MM.1S (cell line): ENCODE results near the gene CDC42BPA.

ENCODE experiments used
- DNase-seq: peaks from one replicate; pipeline ENCODE4 v3.0.0-alpha.2; 2015
- H2AFZ ChIP-seq: fragments of 300-600 bp; sonication (generic); 2 replicates; pipeline ENCODE4 v1.6.0; 2016; ENCODE audit warnings: antibody characterized with exemption, low read length
- H3F3A ChIP-seq: fragments of 300-600 bp; sonication (generic); 2 replicates; pipeline ENCODE4 v1.6.1; 2016; ENCODE audit warnings: mild to moderate bottlenecking, antibody characterized with exemption, low read length, moderate library complexity, mixed read lengths; ENCODE audit not compliant: insufficient read depth
- H3K27ac ChIP-seq: fragments of 300-600 bp; sonication (generic); 2 replicates; pipeline ENCODE4 v1.5.1; 2016; ENCODE audit warnings: mild to moderate bottlenecking, low read length
- H3K27me3 ChIP-seq: fragments of 300-600 bp; sonication (generic); replicated peaks from 2 replicates; pipeline ENCODE4 v1.6.0; 2016; ENCODE audit warnings: low read length; ENCODE audit not compliant: insufficient read depth
- H3K36me3 ChIP-seq: fragments of 300-600 bp; sonication (generic); replicated peaks from 2 replicates; pipeline ENCODE4 v1.6.1; 2016; ENCODE audit warnings: mild to moderate bottlenecking, low read length, mixed read lengths; ENCODE audit not compliant: insufficient read depth
- H3K4me1 ChIP-seq: fragments of 300-600 bp; sonication (generic); 2 replicates; pipeline ENCODE4 v1.6.1; 2016; ENCODE audit warnings: low read length, mixed read lengths
- H3K4me2 ChIP-seq: fragments of 300-600 bp; sonication (generic); 2 replicates; pipeline ENCODE4 v1.6.0; 2016; ENCODE audit warnings: low read depth, low read length
- H3K4me3 ChIP-seq: fragments of 300-600 bp; sonication (generic); 2 replicates; pipeline ENCODE4 v1.5.1; 2016; ENCODE audit warnings: low read length, mixed read lengths
- H3K79me2 ChIP-seq: fragments of 300-600 bp; sonication (generic); 2 replicates; pipeline ENCODE4 v1.6.1; 2016; ENCODE audit warnings: mixed run types, low read length, mixed read lengths
- H3K9ac ChIP-seq: fragments of 300-600 bp; sonication (generic); 2 replicates; pipeline ENCODE4 v1.6.1; 2016; ENCODE audit warnings: low read length, mixed read lengths
- H3K9me2 ChIP-seq: fragments of 300-600 bp; sonication (generic); replicated peaks from 2 replicates; pipeline ENCODE4 v1.6.1; 2016; ENCODE audit warnings: mild to moderate bottlenecking, low read length, mixed read lengths; ENCODE audit not compliant: insufficient read depth
- H3K9me3 ChIP-seq: fragments of 300-600 bp; sonication (generic); replicated peaks from 2 replicates; pipeline ENCODE4 v1.6.1; 2016; ENCODE audit warnings: mild to moderate bottlenecking, low read length, mixed read lengths; ENCODE audit not compliant: insufficient read depth
- H4K20me1 ChIP-seq: fragments of 300-600 bp; sonication (generic); 2 replicates; pipeline ENCODE4 v1.6.1; 2016; ENCODE audit warnings: mild to moderate bottlenecking, low read length, moderate library complexity, mixed read lengths; ENCODE audit not compliant: insufficient read depth
- EZH2 ChIP-seq: fragments of 300-600 bp; sonication (generic); optimal IDR thresholded peaks from 2 replicates; pipeline ENCODE3; 2017; ENCODE audit warnings: low read depth, mild to moderate bottlenecking, antibody characterized with exemption, low read length, mixed read lengths
- EZH2phosphoT487 ChIP-seq: fragments of 300-600 bp; sonication (generic); IDR thresholded peaks from 2 replicates; pipeline ENCODE4 v1.6.1; 2018; ENCODE audit warnings: antibody characterized with exemption, low read length
- TF ChIP-seq, protein P1 (sequence below): fragments of 300-600 bp; sonication (generic); IDR thresholded peaks from 2 replicates; pipeline ENCODE4 v1.5.1; 2016; ENCODE audit warnings: antibody characterized with exemption, low read length, mixed read lengths

Gene CDC42BPA

GRCh38 chr1:227006226-227006796 is 312.0 kb downstream of the CDC42BPA start:
- no peak overlapping the region for H3K9ac ChIP-seq
- no peaks in the 10 kb centered on the region for H3K27me3 ChIP-seq
- H3K36me3 ChIP-seq = no peaks in the 10 kb centered on the region
- H2AFZ ChIP-seq = no peak overlapping the region
- H3K9me3 ChIP-seq = no peaks in the 10 kb centered on the region
- H4K20me1 ChIP-seq = no peaks in the 10 kb centered on the region
- no peak overlapping the region for H3K4me3 ChIP-seq
- no peaks in the 10 kb centered on the region for H3K79me2 ChIP-seq
- no peak for DNase-seq
- no peak overlapping the region for H3K4me2 ChIP-seq
- H3F3A ChIP-seq = no peaks in the 10 kb centered on the region
- H3K9me2 ChIP-seq = no peaks in the 10 kb centered on the region
- H3K27ac ChIP-seq = no peak overlapping the region
- TF ChIP-seq EZH2 = no peak
- TF ChIP-seq, protein P1, sequence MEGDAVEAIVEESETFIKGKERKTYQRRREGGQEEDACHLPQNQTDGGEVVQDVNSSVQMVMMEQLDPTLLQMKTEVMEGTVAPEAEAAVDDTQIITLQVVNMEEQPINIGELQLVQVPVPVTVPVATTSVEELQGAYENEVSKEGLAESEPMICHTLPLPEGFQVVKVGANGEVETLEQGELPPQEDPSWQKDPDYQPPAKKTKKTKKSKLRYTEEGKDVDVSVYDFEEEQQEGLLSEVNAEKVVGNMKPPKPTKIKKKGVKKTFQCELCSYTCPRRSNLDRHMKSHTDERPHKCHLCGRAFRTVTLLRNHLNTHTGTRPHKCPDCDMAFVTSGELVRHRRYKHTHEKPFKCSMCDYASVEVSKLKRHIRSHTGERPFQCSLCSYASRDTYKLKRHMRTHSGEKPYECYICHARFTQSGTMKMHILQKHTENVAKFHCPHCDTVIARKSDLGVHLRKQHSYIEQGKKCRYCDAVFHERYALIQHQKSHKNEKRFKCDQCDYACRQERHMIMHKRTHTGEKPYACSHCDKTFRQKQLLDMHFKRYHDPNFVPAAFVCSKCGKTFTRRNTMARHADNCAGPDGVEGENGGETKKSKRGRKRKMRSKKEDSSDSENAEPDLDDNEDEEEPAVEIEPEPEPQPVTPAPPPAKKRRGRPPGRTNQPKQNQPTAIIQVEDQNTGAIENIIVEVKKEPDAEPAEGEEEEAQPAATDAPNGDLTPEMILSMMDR = no peak
- no peak for TF ChIP-seq EZH2phosphoT487
- no peaks in the 10 kb centered on the region for H3K4me1 ChIP-seq

DNA sequence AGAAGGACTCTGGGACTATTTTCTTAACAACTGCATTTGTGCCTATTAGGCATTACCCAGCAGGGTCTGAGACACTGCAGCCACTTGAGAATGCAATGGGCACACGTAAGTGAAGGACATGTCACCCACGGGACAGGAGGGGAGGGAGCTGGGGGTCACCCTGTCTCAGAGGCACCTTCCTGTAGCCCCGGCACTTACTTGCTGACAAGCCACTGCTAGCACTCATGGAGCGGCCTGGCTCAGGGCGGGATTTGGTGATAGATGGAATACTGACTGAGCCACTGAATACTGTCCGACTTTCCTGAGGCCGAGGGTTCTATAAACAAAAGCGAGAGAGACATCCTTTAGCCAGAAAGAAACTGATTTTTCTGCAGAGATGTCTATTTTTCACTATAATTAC is 313.5 kb downstream of the CDC42BPA start:
- no peak overlapping the region for H3K4me3 ChIP-seq
- no peaks in the 10 kb centered on the region for H3F3A ChIP-seq
- H3K4me2 ChIP-seq = no peak overlapping the region
- no peak overlapping the region for H3K27ac ChIP-seq
- H3K9me2 ChIP-seq = no peaks in the 10 kb centered on the region
- H4K20me1 ChIP-seq = no peaks in the 10 kb centered on the region
- no peak for DNase-seq
- no peak overlapping the region for H2AFZ ChIP-seq
- H3K79me2 ChIP-seq = no peaks in the 10 kb centered on the region
- H3K4me1 ChIP-seq = no peaks in the 10 kb centered on the region
- H3K36me3 ChIP-seq = no peaks in the 10 kb centered on the region
- TF ChIP-seq EZH2phosphoT487 (no peak), EZH2 (no peak)
- TF ChIP-seq, protein P1 = no peak
- H3K27me3 ChIP-seq = no peaks in the 10 kb centered on the region
- H3K9ac ChIP-seq = no peak overlapping the region
- H3K9me3 ChIP-seq = no peaks in the 10 kb centered on the region

- Histone ChIP-seq H3K27ac (no peak overlapping the region), H2AFZ (no peak overlapping the region), H3F3A (no peaks in the 10 kb centered on the region), H3K9me2 (no peaks in the 10 kb centered on the region), H3K79me2 (no peaks in the 10 kb centered on the region), H3K4me1 (no peaks in the 10 kb centered on the region), H3K27me3 (no peaks in the 10 kb centered on the region), H3K9me3 (no peaks in the 10 kb centered on the region), H4K20me1 (no peaks in the 10 kb centered on the region), H3K4me2 (no peak overlapping the region), H3K9ac (no peak overlapping the region), H3K4me3 (no peak overlapping the region), H3K36me3 (no peaks in the 10 kb centered on the region)
- no peak for TF ChIP-seq EZH2
- TF ChIP-seq, protein P1 = no peak
- no peak for TF ChIP-seq EZH2phosphoT487
- no peak for DNase-seq
Observed at GRCh38 chr1:227003165-227003564, 315.1 kb downstream of the CDC42BPA start.
